Measurements from ENCODE around the gene CDH3.
A peak's percentile ranks its signal among the peaks of the same experiment; 100 is the strongest.

Gene CDH3

DNA sequence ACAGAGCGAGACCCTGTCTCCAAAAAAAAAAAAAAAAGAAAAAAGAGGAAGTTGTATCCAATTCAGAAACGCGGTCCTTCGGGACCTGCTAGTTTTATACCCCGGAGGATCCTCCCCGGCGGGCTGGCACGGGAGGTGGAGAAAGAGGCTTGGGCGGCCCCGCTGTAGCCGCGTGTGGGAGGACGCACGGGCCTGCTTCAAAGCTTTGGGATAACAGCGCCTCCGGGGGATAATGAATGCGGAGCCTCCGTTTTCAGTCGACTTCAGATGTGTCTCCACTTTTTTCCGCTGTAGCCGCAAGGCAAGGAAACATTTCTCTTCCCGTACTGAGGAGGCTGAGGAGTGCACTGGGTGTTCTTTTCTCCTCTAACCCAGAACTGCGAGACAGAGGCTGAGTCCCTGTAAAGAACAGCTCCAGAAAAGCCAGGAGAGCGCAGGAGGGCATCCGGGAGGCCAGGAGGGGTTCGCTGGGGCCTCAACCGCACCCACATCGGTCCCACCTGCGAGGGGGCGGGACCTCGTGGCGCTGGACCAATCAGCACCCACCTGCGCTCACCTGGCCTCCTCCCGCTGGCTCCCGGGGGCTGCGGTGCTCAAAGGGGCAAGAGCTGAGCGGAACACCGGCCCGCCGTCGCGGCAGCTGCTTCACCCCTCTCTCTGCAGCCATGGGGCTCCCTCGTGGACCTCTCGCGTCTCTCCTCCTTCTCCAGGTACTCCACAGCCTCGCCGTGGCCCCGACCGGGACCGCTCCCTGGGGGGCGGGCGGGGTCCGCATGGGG is at the start of gene CDH3:
Gene CDH3 (plus strand): TSS at position 596 of the 779 bp plus-strand sequence. CDS start 70 bp downstream, at position 666.
- DNase-seq = no peak

DNA sequence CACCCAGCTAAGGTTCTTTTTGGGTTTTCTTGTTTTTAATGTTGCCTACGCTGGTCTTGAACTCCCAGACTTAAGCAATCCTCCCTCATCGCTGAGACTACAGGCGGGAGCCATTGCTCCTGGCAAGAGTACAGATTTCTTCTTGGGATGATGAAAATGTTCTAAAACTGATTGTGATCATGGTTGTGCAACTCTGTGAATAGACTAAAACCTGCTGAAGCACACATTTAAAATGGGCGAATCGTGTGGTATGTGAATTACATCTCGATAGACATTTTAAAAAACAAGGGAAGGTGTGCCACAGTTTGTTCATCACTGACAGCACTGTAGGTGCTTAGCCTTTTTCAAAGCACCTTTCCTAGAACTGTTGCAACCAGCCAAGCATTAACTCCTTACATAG is 48.8 kb upstream of the CDH3 start:
- no peak for DNase-seq

DNA sequence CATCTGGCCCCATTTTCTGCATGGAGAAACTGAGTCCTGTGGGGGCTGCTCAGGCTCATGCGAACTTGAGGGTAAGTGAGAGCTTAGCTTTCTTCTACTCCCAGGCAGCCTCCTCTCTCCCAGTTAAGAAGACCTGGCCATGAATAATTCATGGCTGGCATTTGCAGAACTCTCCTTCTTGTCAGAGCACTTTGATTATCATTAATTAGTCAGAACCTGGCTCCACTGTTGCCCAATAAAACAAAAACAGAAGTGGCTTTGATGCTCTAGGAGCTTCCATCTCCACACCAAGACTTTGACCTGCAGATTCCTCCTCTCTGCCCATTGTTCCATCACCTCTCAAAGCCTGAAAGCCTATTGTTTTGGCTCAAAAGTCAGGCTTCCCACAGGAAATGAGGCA is 45.5 kb upstream of the CDH3 start:
- DNase-seq = no peak

DNA sequence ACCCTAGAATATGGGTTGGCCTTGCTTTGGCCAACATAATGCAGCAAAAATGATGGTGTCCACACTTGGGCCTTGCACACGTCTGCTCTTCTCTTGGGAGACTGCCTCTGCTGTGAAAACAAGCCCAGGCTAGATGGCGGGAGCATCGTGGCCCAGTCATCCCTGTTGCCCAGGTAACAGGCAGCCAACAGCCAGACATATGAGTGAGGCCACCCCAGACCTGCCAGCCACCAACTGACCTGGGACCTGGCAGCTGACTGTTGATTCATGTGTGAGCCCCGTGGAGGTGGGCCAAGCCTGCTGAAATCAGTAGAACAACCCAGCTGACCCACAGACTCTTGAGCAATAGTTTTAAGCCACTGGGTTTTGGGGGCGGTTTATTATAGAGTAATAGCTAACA is 39.4 kb upstream of the CDH3 start:
- no peak for DNase-seq

DNA sequence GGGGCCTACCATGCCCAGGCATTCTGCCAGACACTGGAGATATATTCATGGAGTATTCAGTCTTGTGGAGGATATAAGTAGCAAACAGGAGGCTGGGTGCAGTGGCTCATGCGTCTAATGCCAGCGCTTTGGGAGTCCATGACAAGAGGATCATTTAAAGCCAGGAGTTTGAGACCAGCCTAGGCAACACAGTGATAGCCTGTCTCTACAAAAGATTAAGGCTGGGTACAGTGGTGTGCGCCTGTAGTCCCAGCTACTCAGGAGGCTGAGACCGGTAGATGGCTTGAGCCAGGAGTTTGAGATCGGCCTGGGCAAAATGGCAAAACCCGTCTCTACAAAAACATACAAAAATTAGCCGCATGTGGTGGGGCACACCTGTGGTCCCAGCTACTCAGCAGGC is 37.7 kb upstream of the CDH3 start:
- DNase-seq = no peak

DNA sequence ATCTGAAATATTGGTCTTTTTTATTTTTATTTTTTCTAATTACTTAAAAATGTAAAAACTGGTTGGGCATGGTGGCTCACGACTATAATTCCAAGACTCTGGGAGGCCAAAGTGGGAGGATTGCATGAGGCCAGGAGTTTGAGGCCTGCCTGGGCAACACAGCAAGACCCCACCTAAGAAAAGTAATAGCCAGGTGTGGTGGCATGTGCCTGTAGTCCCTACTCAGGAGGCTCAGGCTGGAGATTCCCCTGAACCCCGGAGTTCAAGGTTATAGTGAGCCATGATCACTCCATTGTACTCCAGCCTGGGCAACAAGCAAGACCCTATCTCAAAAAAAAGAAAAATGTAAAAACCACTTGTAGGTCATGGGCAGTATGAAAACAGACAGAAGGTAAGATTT is 36.8 kb upstream of the CDH3 start:
- DNase-seq = no peak

DNA sequence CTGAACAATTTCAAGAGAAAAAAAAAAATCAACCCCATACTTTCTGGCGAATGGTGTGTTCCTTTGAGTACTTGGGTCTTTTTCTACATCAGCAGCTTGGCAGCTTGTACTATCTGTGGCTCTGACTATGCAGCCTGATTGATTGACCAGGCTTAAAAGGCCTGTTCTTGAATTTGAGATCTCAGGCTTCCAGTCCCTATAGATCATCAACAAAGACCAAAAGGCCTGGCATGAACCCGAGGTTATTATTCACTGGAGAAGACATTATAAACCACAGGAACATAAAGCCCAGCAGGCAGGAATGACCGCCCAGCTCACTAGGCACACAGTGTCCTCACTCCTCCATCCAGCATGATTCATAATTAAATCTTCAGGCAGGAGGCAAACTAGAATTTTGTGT is 32.1 kb upstream of the CDH3 start:
- no peak for DNase-seq

DNA sequence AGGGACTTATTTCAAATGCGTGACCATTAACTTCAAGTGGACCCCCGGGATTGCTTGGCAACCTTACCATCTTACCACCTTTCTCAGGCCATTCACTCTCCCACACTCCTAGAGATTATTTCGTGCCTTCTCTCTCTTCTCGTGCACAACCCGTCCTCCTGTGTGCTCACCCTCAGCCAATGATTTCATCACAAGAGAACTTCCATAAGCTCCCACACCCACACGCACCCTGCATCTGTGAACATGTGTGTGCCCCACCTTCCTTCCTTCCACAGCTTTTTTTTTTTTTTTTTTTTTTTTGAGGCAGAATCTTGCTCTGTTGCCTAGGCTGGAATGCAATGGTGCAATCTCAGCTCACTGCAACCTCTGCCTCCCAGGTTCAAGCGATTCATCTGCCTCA is 27.4 kb upstream of the CDH3 start:
- no peak for DNase-seq

DNA sequence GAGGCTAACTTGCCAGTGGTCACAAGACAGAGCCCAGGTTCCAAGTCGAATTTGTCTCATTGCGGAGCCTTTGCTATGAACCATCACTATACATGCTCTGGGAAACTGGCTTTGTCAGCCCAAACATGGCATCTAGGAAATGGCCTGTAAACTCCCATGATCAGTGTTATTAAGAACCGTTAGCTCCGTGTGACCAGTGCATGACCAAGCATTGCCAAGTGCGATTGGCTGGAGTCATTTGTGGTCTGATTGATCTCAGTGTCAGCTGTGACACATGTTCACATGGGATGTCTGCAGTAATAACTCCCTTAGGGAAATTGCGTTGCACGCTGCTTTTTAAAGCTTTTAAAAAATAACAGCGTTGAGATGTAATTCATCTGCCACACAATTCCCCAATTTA is 18.6 kb upstream of the CDH3 start:
- DNase-seq = no peak

DNA sequence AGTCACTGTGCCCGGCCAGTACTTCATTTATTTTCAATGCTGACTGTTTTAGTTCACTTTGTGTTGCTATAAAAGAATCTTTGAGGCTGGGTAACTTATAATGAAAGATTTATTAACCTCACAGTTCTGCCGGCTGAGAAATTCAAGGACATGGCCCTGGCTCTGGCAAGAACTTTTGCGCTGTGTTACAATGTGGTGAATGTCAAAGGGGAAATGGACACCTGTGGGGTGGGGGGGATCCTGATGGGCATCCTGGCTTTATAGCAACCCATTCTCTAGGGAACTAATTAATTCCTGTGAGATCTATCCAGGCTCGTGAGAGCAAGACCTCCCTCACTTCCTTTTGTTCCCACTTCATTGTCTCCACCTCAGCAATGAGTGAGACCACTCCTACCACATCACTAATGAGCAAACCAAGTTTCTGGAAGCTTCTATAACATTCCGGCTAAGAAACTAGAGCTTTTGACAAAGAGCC is 17.1 kb upstream of the CDH3 start:
- no peak for DNase-seq

DNA sequence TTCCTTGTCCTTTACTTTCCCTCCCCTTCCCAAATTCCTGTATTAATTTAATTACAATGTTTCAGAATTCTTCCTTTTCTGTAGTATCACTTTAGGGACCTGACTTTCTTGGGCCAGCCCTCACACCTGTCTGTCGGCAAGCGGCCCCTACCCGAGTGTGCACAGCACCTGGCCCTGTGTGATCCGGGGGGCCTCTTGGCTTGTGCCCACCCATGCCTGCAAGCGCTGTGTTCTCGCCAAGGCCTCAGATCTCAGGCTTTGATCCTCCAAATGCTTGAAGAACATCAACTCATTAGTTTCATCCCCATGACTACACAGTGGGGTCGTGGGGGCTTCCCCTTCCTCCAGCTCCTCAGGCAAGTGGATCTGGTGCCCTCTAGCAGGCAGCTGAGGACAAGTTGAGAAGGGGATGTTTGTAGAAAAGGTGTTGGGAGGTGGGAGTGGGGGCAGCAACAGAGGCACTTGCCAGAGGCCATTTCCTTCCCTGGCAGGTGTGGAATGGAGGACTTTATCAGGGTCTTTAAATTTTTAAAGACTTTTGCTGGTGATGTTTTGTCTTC is 15.7 kb upstream of the CDH3 start:
- DNase-seq = no peak

DNA sequence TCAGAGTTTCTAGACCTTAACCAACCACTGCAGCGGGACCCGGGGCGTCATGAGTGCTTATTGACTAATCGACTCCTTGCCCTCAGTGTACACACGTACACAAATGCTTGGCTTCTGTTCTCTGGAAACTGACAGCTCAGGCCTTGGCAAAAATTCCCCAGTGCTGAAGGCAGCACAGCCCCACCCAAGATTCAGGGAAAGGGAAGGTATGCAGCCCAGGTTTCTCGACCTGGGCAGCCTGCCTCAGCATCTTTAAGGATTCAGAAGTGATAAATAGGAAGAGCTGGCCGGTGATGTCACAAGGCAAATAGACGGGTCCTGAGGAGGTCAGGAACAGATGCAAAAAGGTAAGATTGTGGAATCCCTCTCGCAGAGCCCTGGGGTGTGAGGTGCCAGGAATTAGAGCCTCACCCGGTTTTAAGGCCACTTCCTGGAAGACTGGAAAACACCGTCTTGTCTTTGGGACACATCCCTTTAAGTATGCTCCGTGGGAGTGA is 9.0 kb upstream of the CDH3 start:
- DNase-seq = no peak

DNA sequence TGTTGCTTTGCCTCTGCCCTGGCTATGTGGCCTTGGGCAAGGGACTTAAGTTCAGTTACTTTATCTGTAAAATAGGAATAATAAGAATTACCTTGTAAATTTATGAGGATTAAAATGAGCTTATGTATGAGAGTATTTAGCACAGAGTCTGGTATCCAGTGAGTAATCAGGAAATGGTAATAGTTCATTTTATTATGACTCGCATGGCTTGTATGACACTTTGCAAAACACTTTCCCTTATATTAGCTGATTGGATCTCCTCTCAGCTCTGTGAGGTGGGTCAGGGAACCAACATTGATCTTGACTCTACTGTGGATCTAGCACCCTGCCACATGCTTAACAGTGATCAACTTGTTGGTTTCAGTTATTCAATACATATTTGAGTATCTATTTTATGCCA is 8.3 kb upstream of the CDH3 start:
- DNase-seq = no peak

DNA sequence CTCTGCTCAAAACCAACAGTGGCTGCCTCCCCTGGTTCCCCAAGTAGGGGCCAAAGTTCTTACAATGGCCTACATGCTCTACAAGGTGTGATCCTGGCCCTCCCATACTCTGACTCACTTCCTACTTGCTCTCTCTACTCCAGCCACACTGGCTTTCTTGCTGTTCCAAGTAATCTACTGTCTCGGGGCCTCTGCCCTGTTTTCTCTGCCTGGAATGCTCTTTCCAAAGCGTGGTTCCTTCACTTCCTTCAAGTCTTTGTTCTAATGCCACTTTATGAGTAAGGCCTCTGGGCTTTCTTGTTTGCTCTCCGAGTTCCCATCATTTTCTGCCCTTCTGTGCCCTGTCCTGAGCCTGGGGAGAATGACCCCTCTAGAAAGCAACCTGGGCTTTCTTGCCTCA is 4.1 kb upstream of the CDH3 start:
- DNase-seq = no peak

DNA sequence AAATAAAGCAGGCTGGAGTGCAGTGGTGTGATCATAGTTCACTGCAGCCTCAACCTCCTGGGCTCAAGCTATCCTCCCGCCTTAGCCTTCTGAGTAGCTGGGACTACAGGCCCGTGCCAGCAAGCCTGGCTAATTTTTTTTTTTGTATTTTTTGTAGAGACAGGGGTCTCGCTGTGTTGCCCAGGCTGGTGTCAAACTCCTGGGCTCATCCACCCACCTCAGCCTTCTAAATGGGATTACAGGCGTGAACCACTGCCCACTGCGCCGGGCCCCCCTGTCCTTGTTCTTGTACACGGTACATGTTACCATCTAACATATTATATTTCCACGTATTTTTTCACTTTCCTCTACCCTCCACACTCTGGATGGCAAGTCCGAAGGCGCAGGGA is 3.1 kb upstream of the CDH3 start:
- no peak for DNase-seq

DNA sequence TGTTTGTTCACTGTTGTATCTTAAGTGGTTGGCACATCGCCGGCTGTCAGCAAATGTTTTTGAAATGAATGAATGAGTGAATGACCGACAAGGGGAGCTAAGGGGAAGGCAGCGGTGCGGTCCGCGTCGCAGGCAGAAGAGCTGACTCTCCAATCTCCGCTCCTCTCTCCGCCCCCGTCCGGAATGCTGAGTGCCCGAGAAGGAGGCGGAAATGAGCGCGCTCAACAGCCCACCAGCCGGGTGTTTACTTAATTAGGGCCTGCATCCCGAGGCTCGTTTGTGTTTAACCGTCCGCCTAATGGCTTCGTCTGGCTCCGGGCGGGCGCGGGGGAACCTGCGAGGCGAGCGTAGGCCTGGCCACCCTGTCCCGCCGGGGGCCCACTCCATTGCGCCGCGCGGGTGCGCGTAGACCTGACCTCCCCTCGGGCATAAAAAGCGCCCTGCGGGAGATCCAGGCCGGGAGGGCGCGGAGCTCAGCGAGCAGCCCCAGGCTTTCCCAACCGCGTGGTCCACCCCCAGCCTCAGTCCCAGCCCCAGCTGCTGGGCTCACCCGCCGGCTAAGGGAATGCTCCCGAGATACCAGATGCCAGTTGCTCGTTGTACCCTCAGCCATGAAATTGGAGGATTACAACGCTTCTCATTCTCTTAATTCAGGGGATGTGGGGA is 2.5 kb upstream of the CDH3 start:
- peak; percentile 19 for DNase-seq

DNA sequence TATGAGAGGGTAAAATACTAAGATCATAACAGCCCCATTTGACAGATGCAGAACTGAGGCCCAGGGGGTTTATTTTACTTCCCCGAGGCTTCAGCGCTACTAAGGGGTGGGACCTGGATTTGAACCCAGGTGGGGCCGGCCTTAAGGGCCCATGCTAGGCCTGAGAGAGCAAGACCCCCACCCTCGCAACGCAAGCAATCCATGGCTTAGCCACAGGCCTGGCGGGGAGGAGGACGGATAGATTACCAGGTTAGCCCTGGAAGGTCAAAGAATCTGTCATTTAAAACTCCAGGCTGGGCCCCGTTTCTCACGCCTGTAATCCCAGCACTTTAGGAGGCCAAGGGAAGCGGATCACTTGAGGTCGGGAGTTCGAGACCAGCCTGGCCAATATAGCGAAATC is 1.9 kb upstream of the CDH3 start:
- no peak for DNase-seq

DNA sequence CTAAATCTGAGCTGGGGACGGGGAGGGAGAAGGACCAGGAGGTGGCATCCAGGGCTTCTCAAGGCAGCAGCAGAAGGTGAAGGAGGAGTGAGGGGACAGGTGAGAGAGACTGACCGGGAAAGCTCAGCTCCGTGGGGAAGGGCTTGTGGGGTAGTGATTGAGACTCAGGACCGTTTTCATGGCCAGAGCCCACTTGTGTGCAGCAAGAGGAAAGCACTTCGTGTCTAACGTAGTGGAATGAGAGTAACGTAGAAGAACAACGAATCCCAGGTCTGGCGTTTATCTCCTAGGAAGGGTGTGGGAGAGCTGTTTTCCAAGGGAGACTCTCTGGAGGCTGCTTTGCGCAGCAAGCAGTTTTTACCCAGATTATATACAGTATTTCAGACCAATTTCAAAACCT is 1.3 kb upstream of the CDH3 start:
- DNase-seq = no peak

DNA sequence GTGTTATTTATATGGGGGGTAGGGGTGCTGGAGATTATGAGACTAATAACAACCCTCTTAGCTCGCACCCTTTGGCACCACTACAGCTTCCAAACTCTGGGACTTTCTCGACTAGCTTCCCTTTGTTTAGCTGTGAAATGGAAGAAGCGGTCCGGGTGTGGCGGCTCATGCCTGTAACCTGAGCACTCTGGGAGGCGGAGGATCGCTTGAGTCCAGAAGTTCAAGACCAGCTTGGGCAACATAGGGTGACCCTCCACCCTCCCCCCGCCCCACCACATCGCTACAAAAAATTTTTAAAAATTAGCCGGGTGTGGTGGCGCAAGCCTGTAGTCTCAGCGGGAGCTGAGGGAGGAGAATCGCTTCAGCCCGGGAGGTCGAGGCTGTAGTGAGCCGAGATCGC is 814 bp upstream of the CDH3 start:
- DNase-seq = no peak

DNA sequence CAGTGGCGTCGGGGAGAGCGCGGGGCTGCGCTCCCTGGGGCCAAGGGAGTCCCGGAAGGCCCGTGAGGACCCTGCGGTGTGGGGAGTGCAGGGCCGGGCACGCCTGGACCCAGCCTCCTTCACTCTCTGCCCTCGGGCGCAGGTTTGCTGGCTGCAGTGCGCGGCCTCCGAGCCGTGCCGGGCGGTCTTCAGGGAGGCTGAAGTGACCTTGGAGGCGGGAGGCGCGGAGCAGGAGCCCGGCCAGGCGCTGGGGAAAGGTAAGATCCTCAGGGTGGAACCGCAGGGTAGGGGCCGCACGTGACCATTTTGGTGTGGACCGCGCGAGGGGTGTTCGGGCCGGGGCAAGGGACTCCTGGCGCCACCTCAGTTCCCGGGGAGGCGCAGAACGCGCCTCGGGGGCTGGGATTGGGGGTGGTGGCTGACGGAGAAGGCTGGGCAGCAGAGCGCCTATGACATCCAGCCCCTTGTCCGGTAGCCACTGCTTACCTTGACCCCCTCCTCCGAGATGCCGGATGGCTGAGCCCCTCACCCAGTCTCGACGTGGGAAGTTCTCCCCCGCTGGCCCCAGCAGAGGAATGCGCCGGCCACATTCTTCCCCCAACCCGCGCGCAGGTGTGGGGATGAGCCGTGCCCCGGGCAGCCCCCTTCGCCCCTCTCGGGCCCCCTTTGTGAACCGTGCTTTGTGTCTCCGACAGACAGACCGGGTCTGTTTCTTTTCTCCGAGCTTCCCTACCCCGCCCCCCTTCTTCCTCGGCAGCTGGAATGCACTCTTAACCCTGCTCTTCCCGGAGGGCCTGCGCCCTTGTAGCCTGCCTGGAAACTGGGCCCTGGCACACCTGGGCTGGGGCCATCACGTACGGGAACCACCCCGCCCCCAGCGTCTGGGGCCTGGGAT is 631 bp downstream of the CDH3 start:
- no peak for DNase-seq

DNA sequence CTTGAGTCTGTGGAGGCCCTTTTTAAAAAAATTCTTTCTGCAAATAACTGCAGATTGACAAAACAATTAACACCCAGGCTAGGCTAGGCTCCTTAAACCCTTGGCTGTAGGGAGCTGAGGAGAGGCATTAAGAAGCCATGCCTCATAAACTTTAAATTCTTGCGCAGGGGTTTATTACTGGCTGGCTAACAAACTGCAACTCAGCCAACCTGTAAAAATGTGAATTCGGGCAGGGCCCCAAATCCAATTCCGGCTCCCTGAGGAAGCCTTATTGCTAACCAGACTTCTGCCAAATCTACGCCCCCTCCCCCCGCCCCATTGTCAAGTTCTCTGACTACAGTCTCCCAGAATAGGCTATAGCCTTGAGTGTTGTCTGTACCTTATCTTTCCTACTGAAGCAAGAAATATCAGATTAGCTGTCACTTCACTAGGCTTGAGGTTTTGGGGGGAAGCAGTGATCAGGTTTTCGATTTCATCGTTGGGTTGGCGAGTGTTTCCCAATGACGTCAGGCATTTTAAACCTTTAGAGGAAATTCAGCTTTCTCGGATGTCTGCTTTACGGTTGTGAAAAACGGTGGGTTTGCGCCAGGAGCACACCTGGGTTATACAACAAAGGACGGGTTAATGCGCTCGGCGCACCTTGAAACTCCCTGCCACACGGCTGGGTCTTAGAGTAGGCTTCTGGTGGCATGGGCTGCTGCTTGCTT is 2.0 kb downstream of the CDH3 start:
- DNase-seq = no peak

DNA sequence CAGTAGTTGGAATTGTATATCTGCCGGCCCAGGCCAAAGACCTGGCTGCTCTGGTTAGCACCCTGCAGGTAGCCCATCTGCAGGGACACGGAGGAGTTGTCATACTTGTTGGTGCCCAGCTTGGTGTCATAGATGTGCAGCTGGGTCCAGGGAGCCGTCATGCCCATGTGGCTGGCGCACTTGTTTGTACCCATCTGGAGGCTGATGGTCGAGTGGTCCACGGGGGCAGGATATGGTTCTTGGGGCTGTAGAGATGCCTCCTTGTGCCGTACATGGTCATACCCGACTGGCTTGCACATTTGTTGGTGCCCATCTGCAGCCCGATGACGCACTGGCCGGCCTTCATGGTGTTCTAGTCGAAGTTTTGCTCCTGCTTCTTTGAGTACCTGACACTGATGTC is 6.0 kb downstream of the CDH3 start:
- DNase-seq = no peak

DNA sequence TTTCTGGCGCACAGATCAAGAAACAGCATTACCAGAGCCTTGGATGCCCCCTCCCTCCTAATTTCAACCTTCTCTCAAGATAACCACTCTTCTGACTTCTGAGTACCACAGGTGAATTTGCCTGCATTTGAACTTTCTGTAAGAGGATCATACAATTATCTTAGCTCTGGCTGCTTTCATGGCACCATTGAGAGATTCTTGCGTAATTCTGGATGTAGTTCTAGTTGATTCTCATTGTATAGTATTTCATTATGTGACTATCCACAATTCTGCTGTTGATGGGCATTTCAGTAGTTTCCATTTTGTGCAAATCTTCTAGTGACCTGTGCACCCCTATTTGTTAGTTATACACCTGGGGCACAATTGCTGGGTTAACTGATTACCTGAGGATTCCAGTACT is 7.5 kb downstream of the CDH3 start:
- DNase-seq = no peak
